GM18517 (cell line): ENCODE results near the gene P3H2.

Experiments
- ATAC-seq: cut with Tn5 transposase; IDR thresholded peaks from one replicate; pipeline ENCODE4 v1.9.1; 2021; ENCODE audit warnings: mild to moderate bottlenecking, moderate library complexity; ENCODE audit not compliant: unreplicated experiment

Gene P3H2

GRCh38 chr3:189990826-189991225, 129.9 kb downstream of the P3H2 start:
- ATAC-seq, result no peak

GRCh38 chr3:189988854-189989253, 131.8 kb downstream of the P3H2 start:
- ATAC-seq, result no peak

- ATAC-seq, result no peak
Measured at GRCh38 chr3:189988322-189988721, 132.4 kb downstream of the P3H2 start.

GRCh38 chr3:189985948-189986347, 134.7 kb downstream of the P3H2 start:
- no peak for ATAC-seq

GRCh38 chr3:189983612-189984011, 137.1 kb downstream of the P3H2 start:
- no peak for ATAC-seq

GRCh38 chr3:189982321-189982945, 138.3 kb downstream of the P3H2 start:
- ATAC-seq, result no peak

GRCh38 chr3:189981668-189982067, 139.0 kb downstream of the P3H2 start:
- ATAC-seq, result no peak

GRCh38 chr3:189978753-189979152, 141.9 kb downstream of the P3H2 start:
- ATAC-seq, result no peak

GRCh38 chr3:189977174-189977573, 143.5 kb downstream of the P3H2 start:
- no peak for ATAC-seq

GRCh38 chr3:189975391-189975990, 145.2 kb downstream of the P3H2 start:
- no peak for ATAC-seq

- ATAC-seq, result no peak
Measured at GRCh38 chr3:189974359-189974758, 146.3 kb downstream of the P3H2 start.

- ATAC-seq, result peak; percentile 91
Measured at GRCh38 chr3:189967254-189967865, 153.3 kb downstream of the P3H2 start.

GRCh38 chr3:189966843-189967242, 153.9 kb downstream of the P3H2 start:
- ATAC-seq, result peak; percentile 52

- no peak for ATAC-seq
Measured at GRCh38 chr3:189964623-189965332, 155.9 kb downstream of the P3H2 start.

GRCh38 chr3:189962466-189962865, 158.2 kb downstream of the P3H2 start:
- ATAC-seq, result no peak

- peak; percentile 89 for ATAC-seq
Measured at GRCh38 chr3:189961522-189962161, 159.1 kb downstream of the P3H2 start.

- ATAC-seq, result peak; percentile 12
Measured at GRCh38 chr3:189961086-189961485, 159.6 kb downstream of the P3H2 start.

GRCh38 chr3:189954733-189955665, 165.7 kb downstream of the P3H2 start:
- ATAC-seq, result no peak

- ATAC-seq, result no peak
Measured at GRCh38 chr3:189953551-189953950, 167.1 kb downstream of the P3H2 start.

GRCh38 chr3:189952272-189952671, 168.4 kb downstream of the P3H2 start:
- ATAC-seq, result no peak
